GM12865 (cell line): ENCODE results near the gene PTPRR.

Experiments
- DNase-seq: peaks from one replicate; pipeline ENCODE4 v3.0.0; 2010; ENCODE audit warnings: low read depth
- H3K4me3 ChIP-seq: 2 replicates; pipeline ENCODE4 v1.5.1; 2011; ENCODE audit warnings: mild to moderate bottlenecking, low read depth, low read length, control low read depth
- CTCF ChIP-seq: IDR thresholded peaks from 2 replicates; pipeline ENCODE4 v1.5.1; 2011; ENCODE audit warnings: low read length, control low read depth, low read depth, inconsistent platforms; ENCODE audit not compliant: insufficient read depth; ENCODE audit errors: missing control alignments

The PTPRR gene

GRCh38 chr12:70845268-70845667 lies 75.3 kb downstream of the PTPRR start:
- no peak for DNase-seq
- TF ChIP-seq CTCF: no peak
- H3K4me3 ChIP-seq: no peak overlapping the region

GRCh38 chr12:70843363-70843762 lies 77.2 kb downstream of the PTPRR start:
- TF ChIP-seq CTCF: no peak

GRCh38 chr12:70842942-70843341 lies 77.6 kb downstream of the PTPRR start:
- DNase-seq: no peak
- no peak for TF ChIP-seq CTCF

More at GRCh38 chr12:70843363-70843762, 77.2 kb downstream of the PTPRR start:
- no peak for DNase-seq
- H3K4me3 ChIP-seq: no peak overlapping the region

GRCh38 chr12:70842136-70842535 lies 78.4 kb downstream of the PTPRR start:
- TF ChIP-seq CTCF: no peak
- no peak overlapping the region for H3K4me3 ChIP-seq
- DNase-seq: no peak

More at GRCh38 chr12:70842942-70843341, 77.6 kb downstream of the PTPRR start:
- H3K4me3 ChIP-seq: no peak overlapping the region

- no peak overlapping the region for H3K4me3 ChIP-seq
- TF ChIP-seq CTCF: no peak
These were observed 79.7 kb downstream of the PTPRR start for GRCh38 chr12:70840656-70841350.

GRCh38 chr12:70839544-70839943 lies 81.0 kb downstream of the PTPRR start:
- no peak for TF ChIP-seq CTCF
- DNase-seq: no peak
- H3K4me3 ChIP-seq: no peak overlapping the region

More at GRCh38 chr12:70840656-70841350, 79.7 kb downstream of the PTPRR start:
- DNase-seq: no peak

GRCh38 chr12:70838127-70838526 lies 82.4 kb downstream of the PTPRR start:
- TF ChIP-seq CTCF: no peak
- DNase-seq: no peak
- H3K4me3 ChIP-seq: no peak overlapping the region
